Neural cell (in vitro differentiated cells): ENCODE results near the gene ANGPTL2.

Experiments
- RAD21 ChIP-seq: fragments of 450-650 bp; conservative IDR thresholded peaks from 2 replicates; pipeline ENCODE4 v1.6.1; 2014; ENCODE audit warnings: antibody characterized with exemption, mild to moderate bottlenecking, moderate library complexity
- TF ChIP-seq, protein P1 (sequence below): fragments of 450-650 bp; IDR thresholded peaks from 2 replicates; pipeline ENCODE4 v1.5.1; 2014; ENCODE audit warnings: antibody characterized with exemption, mild to moderate bottlenecking, moderate library complexity; ENCODE audit not compliant: poor library complexity, severe bottlenecking

DNA sequence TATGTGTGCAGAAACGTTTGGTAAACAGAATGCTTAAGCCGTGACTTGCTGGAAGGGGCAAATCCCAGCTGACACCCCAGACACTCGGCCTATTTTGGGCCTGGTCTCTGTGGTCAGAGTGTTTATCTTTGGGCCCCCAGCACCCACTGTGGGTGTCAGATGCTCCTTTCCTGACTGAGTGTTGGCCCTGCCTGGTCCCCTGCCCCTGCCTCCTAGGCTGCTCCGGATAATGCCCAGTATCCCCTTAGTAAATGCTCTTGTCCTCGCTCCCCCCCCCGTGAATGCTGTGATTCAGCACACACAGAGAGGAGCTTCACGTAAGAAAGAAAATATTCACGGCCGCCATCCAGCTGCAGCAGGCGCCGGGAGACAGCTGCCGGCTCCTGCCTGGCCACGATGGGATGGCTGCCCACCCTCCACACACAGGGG is 11.3 kb upstream of the ANGPTL2 start:
- TF ChIP-seq, protein P1, sequence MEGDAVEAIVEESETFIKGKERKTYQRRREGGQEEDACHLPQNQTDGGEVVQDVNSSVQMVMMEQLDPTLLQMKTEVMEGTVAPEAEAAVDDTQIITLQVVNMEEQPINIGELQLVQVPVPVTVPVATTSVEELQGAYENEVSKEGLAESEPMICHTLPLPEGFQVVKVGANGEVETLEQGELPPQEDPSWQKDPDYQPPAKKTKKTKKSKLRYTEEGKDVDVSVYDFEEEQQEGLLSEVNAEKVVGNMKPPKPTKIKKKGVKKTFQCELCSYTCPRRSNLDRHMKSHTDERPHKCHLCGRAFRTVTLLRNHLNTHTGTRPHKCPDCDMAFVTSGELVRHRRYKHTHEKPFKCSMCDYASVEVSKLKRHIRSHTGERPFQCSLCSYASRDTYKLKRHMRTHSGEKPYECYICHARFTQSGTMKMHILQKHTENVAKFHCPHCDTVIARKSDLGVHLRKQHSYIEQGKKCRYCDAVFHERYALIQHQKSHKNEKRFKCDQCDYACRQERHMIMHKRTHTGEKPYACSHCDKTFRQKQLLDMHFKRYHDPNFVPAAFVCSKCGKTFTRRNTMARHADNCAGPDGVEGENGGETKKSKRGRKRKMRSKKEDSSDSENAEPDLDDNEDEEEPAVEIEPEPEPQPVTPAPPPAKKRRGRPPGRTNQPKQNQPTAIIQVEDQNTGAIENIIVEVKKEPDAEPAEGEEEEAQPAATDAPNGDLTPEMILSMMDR = no peak
- TF ChIP-seq RAD21 = no peak
